HCT116 (cell line): ENCODE data around the gene DDX39A. TPM values are rescaled to one million over a fixed set of nuclear protein-coding genes. Genes with fewer than 3 reads are reported as not detected.

Source experiments
- ATAC-seq: fragments of 200-7000 bp; cut with Tn5 transposase; 2 replicates; pipeline ENCODE4 v1.9.1; 2020; ENCODE audit warnings: mild to moderate bottlenecking, moderate library complexity
- BruUV-seq: library from RNA; stranded (reverse); fragments of 400-500 nt; replicated peaks from 2 replicates; lab custom pipeline; 2021; lab: Mats Ljungman, UMichigan
- CTCF ChIA-PET: fragments of 300-600 bp; sonication (Branson Sonifier 250); formaldehyde crosslinking; loops from one replicate; lab custom pipeline; 2021; ENCODE audit warnings: antibody characterized with exemption; lab: Charles Lee
- POLR2A ChIA-PET: fragments of 300-600, 350-600 bp; sonication (Branson Sonifier 250); formaldehyde crosslinking; loops from one replicate; lab custom pipeline; 2021; ENCODE audit warnings: antibody characterized with exemption; lab: Charles Lee
- RAD21 ChIA-PET, 2 experiments: fragments of 300-600 bp; sonication (Branson Sonifier 250); formaldehyde crosslinking; loops; one replicate each; lab custom pipeline; 2023; ENCODE audit warnings: low total read pairs in 2 of 2; ENCODE audit not compliant: uncharacterized antibody in 2 of 2, unreplicated experiment in 2 of 2, low non-redundant PET in 1 of 2; lab: Charles Lee
- DNase-seq: peaks from one replicate; pipeline ENCODE4 v3.0.0-alpha.2; 2010; ENCODE audit warnings: low read depth, low spot score
- H2AFZ ChIP-seq: fragments of 200-600 bp; shearing (Covaris generic), sonication (generic); 2 replicates; pipeline ENCODE4 v1.6.1; 2017; ENCODE audit warnings: low read depth, mixed run types, mixed read lengths, antibody characterized with exemption, low read length; ENCODE audit not compliant: poor library complexity, severe bottlenecking
- H3K27ac ChIP-seq: 2 replicates; pipeline ENCODE4 v1.5.1; 2012; ENCODE audit warnings: low read depth, low read length
- H3K27me3 ChIP-seq: fragments of 200-600 bp; sonication (generic); 2 replicates; pipeline ENCODE4 v1.6.1; 2016; ENCODE audit warnings: mixed run types, low read length, mixed read lengths; ENCODE audit not compliant: insufficient read depth
- H3K36me3 ChIP-seq, 2 experiments: fragments of 200-500 bp in 1 of 2; fragments of 200-600 bp in 1 of 2; sonication (Bioruptor generic) in 1 of 2; sonication (generic) in 1 of 2; 2 replicates each; pipeline versions ENCODE4 v1.5.1 to v1.6.1; 2014 to 2016; ENCODE audit warnings: low read length in 2 of 2, inconsistent platforms in 1 of 2, mixed read lengths in 1 of 2, mixed run types in 1 of 2; ENCODE audit not compliant: insufficient read depth in 2 of 2, control insufficient read depth in 1 of 2
- H3K4me1 ChIP-seq, 2 experiments: fragments of 200-600 bp in 1 of 2; sonication (generic) in 1 of 2; 2 replicates each; pipeline versions ENCODE4 v1.5.1 to v1.6.1; 2012 to 2017; ENCODE audit warnings: low read length in 2 of 2, inconsistent platforms in 1 of 2, mild to moderate bottlenecking in 1 of 2, mixed read lengths in 1 of 2, mixed run types in 1 of 2, moderate library complexity in 1 of 2; ENCODE audit not compliant: insufficient read depth in 2 of 2, control insufficient read depth in 1 of 2
- H3K4me2 ChIP-seq: fragments of 200-600 bp; sonication (generic); 2 replicates; pipeline ENCODE4 v1.6.1; 2017; ENCODE audit warnings: mixed run types, low read length, mixed read lengths
- H3K4me3 ChIP-seq, 2 experiments: fragments of 200-600 bp in 1 of 2; sonication (generic) in 1 of 2; replicated peaks in 1 of 2; 2 replicates each; pipeline ENCODE4 v1.5.1; 2011 to 2016; ENCODE audit warnings: low read length in 2 of 2, control low read depth in 1 of 2, low read depth in 1 of 2, mild to moderate bottlenecking in 1 of 2, mixed read lengths in 1 of 2, mixed run types in 1 of 2
- H3K79me2 ChIP-seq: fragments of 200-600 bp; sonication (generic); 2 replicates; pipeline ENCODE4 v1.6.1; 2017; ENCODE audit warnings: mild to moderate bottlenecking, mixed run types, low read length, moderate library complexity, mixed read lengths; ENCODE audit not compliant: insufficient read depth
- H3K9ac ChIP-seq: fragments of 200-600 bp; sonication (generic); 2 replicates; pipeline ENCODE4 v1.6.1; 2016; ENCODE audit warnings: low read length, mixed read lengths
- H3K9me2 ChIP-seq: fragments of 200-600 bp; sonication (generic), shearing (Covaris generic); 2 replicates; pipeline ENCODE4 v1.6.1; 2017; ENCODE audit warnings: mixed run types, mild to moderate bottlenecking, moderate library complexity; ENCODE audit not compliant: insufficient read depth
- H3K9me3 ChIP-seq, 2 experiments: fragments of 200-500 bp in 1 of 2; fragments of 200-600 bp in 1 of 2; sonication (Bioruptor generic) in 1 of 2; sonication (generic) in 1 of 2; 2 replicates each; pipeline ENCODE4 v1.6.1; 2014 to 2017; ENCODE audit warnings: low read length in 2 of 2, mixed read lengths in 2 of 2, inconsistent platforms in 1 of 2, low read depth in 1 of 2, mild to moderate bottlenecking in 1 of 2, mixed run types in 1 of 2, moderate library complexity in 1 of 2; ENCODE audit not compliant: control insufficient read depth in 1 of 2, insufficient read depth in 1 of 2
- H4K20me1 ChIP-seq: fragments of 200-600 bp; sonication (generic), shearing (Covaris generic); 2 replicates; pipeline ENCODE4 v1.6.1; 2017; ENCODE audit warnings: mixed run types, mild to moderate bottlenecking, moderate library complexity; ENCODE audit not compliant: insufficient read depth
- ATF3 ChIP-seq: IDR thresholded peaks from 2 replicates; pipeline ENCODE4 v1.6.1; 2012
- ELF1 ChIP-seq: IDR thresholded peaks from 2 replicates; pipeline ENCODE4 v1.6.1; 2012; ENCODE audit warnings: low read depth, borderline replicate concordance
- MAX ChIP-seq: IDR thresholded peaks from 2 replicates; pipeline ENCODE4 v1.6.1; 2012
- POLR2A ChIP-seq: IDR thresholded peaks from 2 replicates; pipeline ENCODE4 v1.7.0; 2011; ENCODE audit warnings: borderline replicate concordance; ENCODE audit not compliant: insufficient read depth, insufficient read length; ENCODE audit errors: extremely low read depth
- REST ChIP-seq: IDR thresholded peaks from 2 replicates; pipeline ENCODE4 v1.6.1; 2012; ENCODE audit warnings: low read depth
- SRF ChIP-seq: IDR thresholded peaks from 2 replicates; pipeline ENCODE4 v1.6.1; 2012; ENCODE audit warnings: low read depth
- TCF7L2 ChIP-seq: IDR thresholded peaks from 2 replicates; pipeline ENCODE4 v1.7.0; 2011; ENCODE audit warnings: borderline replicate concordance, inconsistent platforms; ENCODE audit not compliant: insufficient read depth, insufficient read length; ENCODE audit errors: extremely low read depth
- ZBTB33 ChIP-seq: IDR thresholded peaks from 2 replicates; pipeline ENCODE4 v1.6.1; 2011; ENCODE audit warnings: mild to moderate bottlenecking, low read length, moderate library complexity; ENCODE audit not compliant: insufficient replicate concordance; ENCODE audit errors: extremely low read depth
- intact Hi-C: fragments of 100-400 bp; cut with micrococcal nuclease; formaldehyde crosslinking; loops from 2 replicates; pipeline ENCODE4 v1.10.0; 2022
- total RNA-seq: library from RNA; stranded (reverse); gene quantifications from one replicate; pipeline ENCODE4 v1.2.1, GENCODE V29; 2021; ENCODE audit not compliant: unreplicated experiment

Gene DDX39A
- total RNA-seq, 1 experiment from 2014 or later = 152 TPM

GRCh38 chr19:14377883-14378328 lies 41.2 kb downstream of the DDX39A start:
- H4K20me1 ChIP-seq = no peaks in the 10 kb centered on the region
- peaks cover 28 to 52% of the 10 kb centered on the region in 2 experiments for H3K4me1 ChIP-seq
- H3K27me3 ChIP-seq = no peaks in the 10 kb centered on the region
- H3K36me3 ChIP-seq = no peaks in the 10 kb centered on the region
- H3K79me2 ChIP-seq = peaks cover 19% of the 10 kb centered on the region
- peak overlapping the region; percentile 52 for H3K27ac ChIP-seq
- ATAC-seq (peak; percentile 42), DNase-seq (peak; percentile 70)
- no peaks in the 10 kb centered on the region for H3K9me3 ChIP-seq
- intact Hi-C loops = no loop called here
- ChIA-PET RAD21 (interaction anchor here in 1 of 2 experiments (0.7 to 1.3 kb wide), 2 partner anchors 14 to 29 kb away, joined by 3 read pairs; no protein-coding TSS in a partner anchor), POLR2A (interaction anchor here (1.3 to 1.9 kb wide), 3 partner anchors 11 to 241 kb away, joined by 5 to 7 read pairs (median 5); partner anchors contain the start of gene ASF1B), CTCF (no interaction called here)
- peak overlapping the region; percentile 29 for H2AFZ ChIP-seq
- H3K9me2 ChIP-seq = no peaks in the 10 kb centered on the region
- H3K4me3 ChIP-seq = peak overlapping the region; percentile 42 to 52
- peak overlapping the region; percentile 76 for H3K4me2 ChIP-seq
- TF ChIP-seq ELF1 (no peak), ZBTB33 (no peak), SRF (no peak), ATF3 (no peak), MAX (0 out of 2 replicates have a peak, but pooled peaks have one; percentile 29), REST (no peak), TCF7L2 (no peak), POLR2A (peak; percentile 22)
- TF ChIP-seq, all 23 proteins: peak for 2
- H3K9ac ChIP-seq = peak overlapping the region; percentile 27
- no TSS peak for BruUV-seq
